Common myeloid progenitor, CD34-positive (primary cell): Measurements from ENCODE around the gene SNX2.
A peak's percentile ranks its signal among the peaks of the same experiment; 100 is the strongest.

Experiments
- CTCF ChIA-PET: fragments of 350-600 bp; sonication (Branson Sonifier 250); formaldehyde crosslinking; loops from one replicate; lab custom pipeline; 2021; ENCODE audit warnings: antibody characterized with exemption; lab: Charles Lee
- POLR2A ChIA-PET: fragments of 350-600 bp; sonication (Branson Sonifier 250); formaldehyde crosslinking; loops from one replicate; lab custom pipeline; 2021; ENCODE audit warnings: antibody characterized with exemption; lab: Charles Lee
- DNase-seq, 3 donors: peaks; one replicate each; pipeline versions ENCODE4 v3.0.0 to v3.0.0-alpha.2; 2013
- H3K27ac ChIP-seq, 2 experiments: 1 replicate in 1 of 2; 2 replicates in 1 of 2; pipeline ENCODE4 v1.7.0; 2013; ENCODE audit warnings: inconsistent platforms in 2 of 2, low read length in 2 of 2, mild to moderate bottlenecking in 2 of 2, low read depth in 1 of 2, moderate library complexity in 1 of 2; ENCODE audit not compliant: severe bottlenecking in 2 of 2, insufficient read depth in 1 of 2, poor library complexity in 1 of 2
- H3K27me3 ChIP-seq, 5 experiments: replicated peaks in 2 of 5; 1 replicate in 3 of 5; 2 replicates in 2 of 5; pipeline versions ENCODE4 v1.6.1 to v1.7.0; 2013; ENCODE audit warnings: low read length in 4 of 5, mild to moderate bottlenecking in 2 of 5, moderate library complexity in 2 of 5, inconsistent platforms in 1 of 5; ENCODE audit not compliant: insufficient read depth in 5 of 5, control insufficient read depth in 4 of 5
- H3K36me3 ChIP-seq, 4 experiments: 1 replicate in 2 of 4; 2 replicates in 2 of 4; pipeline versions ENCODE4 v1.6.1 to v1.7.0; 2013; ENCODE audit warnings: low read length in 3 of 4, control low read depth in 1 of 4, mild to moderate bottlenecking in 1 of 4; ENCODE audit not compliant: control insufficient read depth in 4 of 4, insufficient read depth in 4 of 4
- H3K4me1 ChIP-seq, 4 experiments: 1 replicate in 3 of 4; 2 replicates in 1 of 4; pipeline versions ENCODE4 v1.6.1 to v1.7.1; 2013; ENCODE audit warnings: low read length in 3 of 4, mild to moderate bottlenecking in 3 of 4, control low read depth in 1 of 4, inconsistent platforms in 1 of 4, moderate library complexity in 1 of 4; ENCODE audit not compliant: control insufficient read depth in 4 of 4, insufficient read depth in 4 of 4; ENCODE audit errors: control extremely low read depth in 1 of 4
- H3K4me3 ChIP-seq, 7 experiments: 1 replicate in 4 of 7; 2 replicates in 3 of 7; pipeline versions ENCODE4 v1.5.1 to v1.7.0; 2013; ENCODE audit warnings: mild to moderate bottlenecking in 7 of 7, low read length in 6 of 7, moderate library complexity in 6 of 7, inconsistent platforms in 2 of 7, low read depth in 2 of 7, control low read depth in 1 of 7; ENCODE audit not compliant: insufficient read depth in 4 of 7, control insufficient read depth in 1 of 7; ENCODE audit errors: extremely low read depth in 1 of 7
- H3K9me3 ChIP-seq, 5 experiments: 1 replicate in 4 of 5; 2 replicates in 1 of 5; pipeline versions ENCODE4 v1.6.1 to v1.7.1; 2013; ENCODE audit warnings: low read length in 4 of 5, mild to moderate bottlenecking in 2 of 5, inconsistent platforms in 1 of 5, low read depth in 1 of 5, moderate library complexity in 1 of 5; ENCODE audit not compliant: control insufficient read depth in 4 of 5, insufficient read depth in 2 of 5; ENCODE audit errors: control extremely low read depth in 1 of 5
- WGBS: methylation state at CpG from one replicate; pipeline ENCODE4 v1.1.5; 2013; ENCODE audit not compliant: insufficient coverage; 5-methylcytosine and 5-hydroxymethylcytosine counted together

SNX2 gene

GRCh38 chr5:122772446-122772845 is 2.4 kb upstream of the SNX2 start:
- CTCF ChIA-PET, result interaction anchor here (1.3 kb wide), 1 partner anchor 10 kb away, joined by 4 read pairs; no protein-coding TSS in a partner anchor
- Histone ChIP-seq H3K36me3 (no peaks in the 10 kb centered on the region), H3K27ac (no peak overlapping the region), H3K27me3 (no peaks in the 10 kb centered on the region), H3K4me1 (peaks cover 12 to 20% (median 19%) of the 10 kb centered on the region in 4 experiments), H3K9me3 (no peaks in the 10 kb centered on the region), H3K4me3 (no peak overlapping the region)
- POLR2A ChIA-PET, result no interaction called here
- WGBS, result 100% methylated on average over 1 of the region's 1 CpG
- DNase-seq, result no peak

GRCh38 chr5:122773619-122774018 is 1.3 kb upstream of the SNX2 start:
- H3K4me3 ChIP-seq, result no peak overlapping the region
- H3K27ac ChIP-seq, result no peak overlapping the region
- ChIA-PET POLR2A (no interaction called here), CTCF (interaction anchor here (0.7 to 1.2 kb wide), 3 partner anchors 12 to 71 kb away, joined by 3 to 4 read pairs (median 3); no protein-coding TSS in a partner anchor)
- no peaks in the 10 kb centered on the region for H3K27me3 ChIP-seq
- no peaks in the 10 kb centered on the region for H3K36me3 ChIP-seq
- H3K4me1 ChIP-seq, result peaks cover 19 to 23% (median 21%) of the 10 kb centered on the region in 4 experiments
- WGBS, result 93% methylated on average over 2 of the region's 3 CpGs
- H3K9me3 ChIP-seq, result no peaks in the 10 kb centered on the region
- peak in 1 of 3 donors; percentile 11 for DNase-seq

GRCh38 chr5:122774519-122774860 is 390 bp upstream of the SNX2 start:
- H3K27me3 ChIP-seq, result no peaks in the 10 kb centered on the region
- peak overlapping the region; percentile 59 to 100 (median 89) for H3K4me3 ChIP-seq
- peak overlapping the region in 1 of 2 experiments; percentile 43 for H3K27ac ChIP-seq
- peaks cover 20 to 23% (median 21%) of the 10 kb centered on the region in 4 experiments for H3K4me1 ChIP-seq
- CTCF ChIA-PET, result interaction anchor here (1.2 to 1.3 kb wide), 2 partner anchors 13 to 23 kb away, joined by 3 to 4 read pairs; no protein-coding TSS in a partner anchor
- no peaks in the 10 kb centered on the region for H3K9me3 ChIP-seq
- peaks cover 0 to 2% (median 0%) of the 10 kb centered on the region in 4 experiments for H3K36me3 ChIP-seq
- WGBS, result 0% methylated on average over 3 of the region's 8 CpGs
- POLR2A ChIA-PET, result no interaction called here
- DNase-seq, result peak in 1 of 3 donors; percentile 80

- 0% methylated on average over 7 of the region's 14 CpGs for WGBS
- Histone ChIP-seq H3K36me3 (peaks cover 0 to 3% (median 1%) of the 10 kb centered on the region in 4 experiments), H3K27ac (peak overlapping the region; percentile 93 to 97), H3K27me3 (no peaks in the 10 kb centered on the region), H3K4me1 (peaks cover 20 to 23% (median 21%) of the 10 kb centered on the region in 4 experiments), H3K9me3 (no peaks in the 10 kb centered on the region), H3K4me3 (peak overlapping the region; percentile 83 to 100 (median 98))
- DNase-seq, result peak; percentile 46 to 73 (median 64)
- CTCF ChIA-PET, result interaction anchor here (1.3 to 1.7 kb wide), 2 partner anchors 12 to 15 kb away, joined by 3 to 8 read pairs; no protein-coding TSS in a partner anchor
- POLR2A ChIA-PET, result interaction anchor here (0.8 kb wide), 1 partner anchor 72 kb away, joined by 3 read pairs; no protein-coding TSS in a partner anchor
Measured at GRCh38 chr5:122775550-122776542, 966 bp downstream of the SNX2 start.

- H3K27ac ChIP-seq, result no peak overlapping the region
- H3K9me3 ChIP-seq, result peaks cover 0 to 3% (median 0%) of the 10 kb centered on the region in 5 experiments
- H3K4me3 ChIP-seq, result peak overlapping the region in 1 of 7 experiments; percentile 24
- POLR2A ChIA-PET, result no interaction called here
- CTCF ChIA-PET, result interaction anchor here (1.4 kb wide), 1 partner anchor 73 kb away, joined by 4 read pairs; no protein-coding TSS in a partner anchor
- peaks cover 0 to 4% (median 2%) of the 10 kb centered on the region in 4 experiments for H3K36me3 ChIP-seq
- H3K27me3 ChIP-seq, result no peaks in the 10 kb centered on the region
- H3K4me1 ChIP-seq, result peaks cover 20 to 23% (median 21%) of the 10 kb centered on the region in 4 experiments
- 92% methylated on average over 2 of the region's 4 CpGs for WGBS
- no peak for DNase-seq
Measured at GRCh38 chr5:122778157-122778556, 3.3 kb downstream of the SNX2 start.

GRCh38 chr5:122779451-122779850 is 4.6 kb downstream of the SNX2 start:
- no peak overlapping the region for H3K4me3 ChIP-seq
- peaks cover 20% of the 10 kb centered on the region in 4 experiments for H3K4me1 ChIP-seq
- no peak for DNase-seq
- no peak overlapping the region for H3K27ac ChIP-seq
- CTCF ChIA-PET, result no interaction called here
- POLR2A ChIA-PET, result no interaction called here
- 100% methylated on average over 2 of the region's 4 CpGs for WGBS
- no peaks in the 10 kb centered on the region for H3K27me3 ChIP-seq
- peaks cover 0 to 4% (median 2%) of the 10 kb centered on the region in 4 experiments for H3K36me3 ChIP-seq
- H3K9me3 ChIP-seq, result peaks cover 0 to 3% (median 0%) of the 10 kb centered on the region in 5 experiments
